ENCODE results near the gene KHNYN. TPM values are rescaled to one million over a fixed set of nuclear protein-coding genes. Genes with fewer than 3 reads are reported as not detected.
A peak's percentile ranks its signal among the peaks of the same experiment; 100 is the strongest.

KHNYN gene
- total RNA-seq, 2 experiments from 2014 or later: 96.0 to 99.5 TPM

DNA sequence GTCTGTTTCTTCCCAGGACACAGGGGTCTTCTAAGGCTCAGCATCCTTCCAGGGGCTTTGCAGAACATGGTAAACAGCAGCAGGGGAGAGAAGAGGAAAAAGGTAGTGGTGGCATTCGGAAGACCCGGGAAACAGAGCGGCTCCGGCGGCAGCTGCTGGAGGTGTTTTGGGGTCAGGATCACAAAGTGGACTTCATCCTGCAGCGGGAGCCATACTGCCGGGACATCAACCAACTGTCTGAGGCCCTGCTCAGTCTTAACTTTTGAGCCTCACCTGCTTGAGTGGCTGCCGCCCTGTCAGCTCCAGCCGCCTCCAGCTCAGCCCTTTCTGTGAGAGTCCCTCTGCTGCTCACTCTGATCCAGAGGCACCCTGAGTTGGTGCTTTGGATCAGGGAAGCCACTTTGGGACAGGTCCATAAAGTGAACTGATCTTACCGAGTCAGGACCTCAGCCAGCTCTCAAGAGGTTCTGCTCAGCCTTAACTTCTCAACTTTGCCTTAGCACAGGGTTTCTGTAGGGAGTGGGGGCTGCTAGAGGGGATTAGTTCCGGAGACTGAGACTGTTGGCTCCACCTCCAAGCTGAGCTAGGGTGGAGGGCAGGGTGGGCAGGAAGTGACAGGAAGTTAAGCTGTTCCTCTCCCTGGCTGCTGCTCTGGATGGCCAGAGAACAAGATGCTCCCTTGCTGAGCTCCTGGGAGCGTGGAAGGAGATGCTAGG lies 7.4 kb downstream of the KHNYN start:
- H3K27me3 Mint-ChIP-seq: no peaks in the 10 kb centered on the region
- DNase-seq: no peak
- peak overlapping the region; percentile 79 for H3K27ac Mint-ChIP-seq
- no peak overlapping the region for H3K4me3 Mint-ChIP-seq
- no peaks in the 10 kb centered on the region for H3K9me3 Mint-ChIP-seq
- H3K36me3 Mint-ChIP-seq (ENCODE audit: low read depth): peaks cover 78% of the 10 kb centered on the region
- POLR2A ChIA-PET: interaction anchor here (0.8 to 10.0 kb wide), 12 partner anchors 46 to 322 kb away, joined by 3 to 221 read pairs (median 4); partner anchors contain the start of genes ADCY4, DCAF11, IRF9 and NRL
- CTCF ChIA-PET: interaction anchor here (0.5 to 10.2 kb wide), 21 partner anchors 14 to 256 kb away, joined by 3 to 169 read pairs (median 6); partner anchors contain the start of genes ADCY4, CIDEB, LTB4R2 and MDP1
- peaks cover 70% of the 10 kb centered on the region for H3K4me1 Mint-ChIP-seq

DNA sequence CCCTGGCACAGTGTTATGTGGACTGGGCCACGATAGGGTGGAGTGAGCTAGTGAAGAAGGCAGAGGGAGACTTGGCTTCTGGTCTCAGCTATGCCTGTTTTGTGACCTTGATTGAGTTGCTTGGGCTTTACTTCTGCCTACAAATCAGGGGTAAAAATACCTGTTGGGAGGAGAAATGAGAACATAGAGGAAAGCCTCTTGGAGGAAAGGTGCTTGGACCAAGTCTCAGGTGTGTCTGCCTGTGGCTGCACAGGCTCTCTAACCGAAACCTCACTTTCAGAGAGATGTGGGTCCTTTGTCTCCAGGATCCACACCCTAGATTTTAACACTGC lies 7.9 kb downstream of the KHNYN start:
- Mint-ChIP-seq H3K27me3 (no peaks in the 10 kb centered on the region), H3K27ac (peak overlapping the region; percentile 79), H3K4me3 (no peak overlapping the region), H3K4me1 (peaks cover 73% of the 10 kb centered on the region), H3K36me3 (ENCODE audit: low read depth) (peaks cover 81% of the 10 kb centered on the region), H3K9me3 (no peaks in the 10 kb centered on the region)
- no peak for DNase-seq
- ChIA-PET POLR2A (interaction anchor here (0.8 to 10.0 kb wide), 9 partner anchors 46 to 323 kb away, joined by 3 to 221 read pairs (median 4); partner anchors contain the start of genes ADCY4, DCAF11, IRF9 and NRL), CTCF (interaction anchor here (1.3 to 10.2 kb wide), 12 partner anchors 15 to 255 kb away, joined by 4 to 169 read pairs (median 12); partner anchors contain the start of genes ADCY4, CIDEB, LTB4R2 and RIPK3)

DNA sequence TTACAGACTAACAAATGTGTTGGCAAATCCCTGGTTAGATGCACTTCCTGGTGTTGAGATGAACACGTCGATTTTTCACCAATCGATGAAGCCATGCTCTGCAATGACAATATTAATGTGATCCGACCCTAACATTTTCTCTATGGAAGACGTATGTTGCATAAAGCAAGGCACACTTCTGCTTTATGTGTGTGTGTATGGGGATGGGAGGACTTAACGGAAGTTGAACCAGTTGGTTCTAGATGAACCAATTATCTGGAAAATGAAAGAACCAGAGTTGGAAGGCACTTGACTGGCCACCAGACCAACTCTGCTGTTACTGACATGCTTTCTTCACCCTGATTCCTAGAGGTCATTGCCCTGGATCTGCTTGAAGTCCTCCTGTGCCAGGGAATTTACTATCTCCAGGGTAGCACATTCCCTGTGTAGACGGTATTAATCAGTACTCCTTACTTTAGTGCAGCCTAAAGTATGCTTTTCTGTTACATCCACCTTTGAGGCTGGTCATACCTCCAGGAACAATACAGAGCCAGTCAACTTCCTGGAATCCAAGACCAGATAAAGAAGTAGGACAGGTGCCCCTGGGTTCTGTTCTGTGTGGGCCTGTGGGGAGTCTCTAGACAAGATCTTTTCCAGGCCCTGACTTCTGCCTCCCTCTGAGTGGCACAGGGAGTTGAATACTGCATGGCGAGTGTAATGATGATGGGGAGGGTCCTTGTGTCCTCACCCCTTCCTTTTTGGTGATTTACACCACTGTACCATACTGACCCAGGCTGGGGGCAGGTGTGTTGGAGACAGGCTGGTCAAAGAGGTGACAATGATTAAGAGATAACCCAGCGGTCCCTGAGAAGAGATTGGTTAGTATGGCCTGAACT lies 8.7 kb downstream of the KHNYN start:
- no peaks in the 10 kb centered on the region for H3K27me3 Mint-ChIP-seq
- H3K27ac Mint-ChIP-seq: peak overlapping the region; percentile 62
- H3K36me3 Mint-ChIP-seq (ENCODE audit: low read depth): peaks cover 76% of the 10 kb centered on the region
- CTCF ChIA-PET: interaction anchor here (0.6 to 10.2 kb wide), 9 partner anchors 16 to 196 kb away, joined by 3 to 169 read pairs (median 16); partner anchors contain the start of genes ADCY4, CIDEB, LTB4R2 and RIPK3
- DNase-seq: no peak
- H3K4me3 Mint-ChIP-seq: no peak overlapping the region
- no peaks in the 10 kb centered on the region for H3K9me3 Mint-ChIP-seq
- POLR2A ChIA-PET: interaction anchor here (1.4 to 5.4 kb wide), 4 partner anchors 8 to 196 kb away, joined by 4 to 117 read pairs (median 12); partner anchors contain the start of genes CBLN3, KHNYN, RIPK3 and TINF2
- H3K4me1 Mint-ChIP-seq: peaks cover 71% of the 10 kb centered on the region

DNA sequence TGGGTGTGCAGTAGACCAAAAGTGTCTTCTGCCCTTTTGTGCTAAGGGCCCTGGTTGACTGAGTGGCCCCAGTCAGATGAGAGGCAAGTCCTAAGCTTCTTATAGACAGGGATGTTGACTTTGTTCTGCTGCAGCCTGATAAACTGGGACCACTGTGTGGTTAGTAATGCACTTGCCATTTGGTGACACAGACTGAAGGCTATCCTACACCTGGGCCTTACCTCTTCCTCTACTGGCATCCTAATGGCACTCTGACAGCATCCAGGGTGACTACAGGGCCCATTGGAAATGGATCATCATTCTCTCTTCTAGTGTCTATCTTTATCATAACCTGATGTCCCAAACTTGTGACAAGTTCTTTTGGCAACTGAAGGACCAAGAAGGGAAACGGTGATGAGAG lies 9.5 kb downstream of the KHNYN start:
- Mint-ChIP-seq H3K36me3 (ENCODE audit: low read depth) (peaks cover 72% of the 10 kb centered on the region), H3K4me1 (peaks cover 73% of the 10 kb centered on the region), H3K4me3 (no peak overlapping the region), H3K9me3 (no peaks in the 10 kb centered on the region), H3K27ac (no peak overlapping the region), H3K27me3 (no peaks in the 10 kb centered on the region)
- ChIA-PET POLR2A (interaction anchor here (5.4 kb wide), 1 partner anchor 9 kb away, joined by 117 read pairs; the partner anchor contains the start of genes CBLN3 and KHNYN), CTCF (interaction anchor here (0.6 to 10.2 kb wide), 2 partner anchors 84 to 106 kb away, joined by 3 to 169 read pairs; partner anchors contain the start of gene ADCY4)
- DNase-seq: no peak

DNA sequence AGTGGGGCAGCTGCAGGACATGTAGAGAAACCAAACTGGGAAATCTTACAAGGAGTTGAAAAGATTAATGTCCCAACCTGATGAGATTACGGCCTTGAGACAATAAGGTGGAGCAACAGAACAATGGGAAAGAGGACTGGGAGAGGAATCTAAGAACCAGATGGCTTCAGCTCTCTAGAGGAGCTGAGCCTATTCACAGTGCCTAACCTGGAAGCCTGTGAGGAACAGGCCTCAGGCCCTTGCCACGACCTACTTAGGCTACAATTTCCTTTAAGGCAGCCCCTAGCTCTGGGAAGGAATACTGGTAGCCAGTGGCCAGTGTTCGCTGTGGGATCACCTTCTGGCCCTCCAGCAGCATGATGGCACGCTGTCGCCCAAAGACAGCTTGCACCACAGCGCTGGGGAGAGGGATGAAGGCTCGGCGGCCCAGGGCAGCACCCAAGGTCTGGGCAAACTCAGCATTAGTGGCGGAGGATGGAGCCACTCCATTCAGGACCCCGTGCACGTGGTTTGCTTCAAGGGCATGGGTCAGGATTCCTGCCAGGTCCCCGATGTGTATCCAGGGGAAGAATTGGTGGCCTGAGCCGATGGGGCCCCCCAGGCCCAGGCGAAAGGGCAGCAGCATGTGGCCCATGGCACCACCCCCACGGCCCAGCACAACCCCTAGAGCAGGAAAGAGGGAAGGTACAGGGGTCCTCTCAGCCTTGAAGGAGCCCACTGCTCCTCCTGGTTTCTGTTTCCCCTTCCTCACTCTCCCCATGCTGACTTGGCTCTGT lies 10.3 kb downstream of the KHNYN start:
- CTCF ChIA-PET: interaction anchor here (0.9 to 10.2 kb wide), 2 partner anchors 8 to 107 kb away, joined by 4 to 169 read pairs; partner anchors contain the start of gene ADCY4
- Mint-ChIP-seq H3K4me1 (peaks cover 70% of the 10 kb centered on the region), H3K36me3 (ENCODE audit: low read depth) (peaks cover 66% of the 10 kb centered on the region)

DNA sequence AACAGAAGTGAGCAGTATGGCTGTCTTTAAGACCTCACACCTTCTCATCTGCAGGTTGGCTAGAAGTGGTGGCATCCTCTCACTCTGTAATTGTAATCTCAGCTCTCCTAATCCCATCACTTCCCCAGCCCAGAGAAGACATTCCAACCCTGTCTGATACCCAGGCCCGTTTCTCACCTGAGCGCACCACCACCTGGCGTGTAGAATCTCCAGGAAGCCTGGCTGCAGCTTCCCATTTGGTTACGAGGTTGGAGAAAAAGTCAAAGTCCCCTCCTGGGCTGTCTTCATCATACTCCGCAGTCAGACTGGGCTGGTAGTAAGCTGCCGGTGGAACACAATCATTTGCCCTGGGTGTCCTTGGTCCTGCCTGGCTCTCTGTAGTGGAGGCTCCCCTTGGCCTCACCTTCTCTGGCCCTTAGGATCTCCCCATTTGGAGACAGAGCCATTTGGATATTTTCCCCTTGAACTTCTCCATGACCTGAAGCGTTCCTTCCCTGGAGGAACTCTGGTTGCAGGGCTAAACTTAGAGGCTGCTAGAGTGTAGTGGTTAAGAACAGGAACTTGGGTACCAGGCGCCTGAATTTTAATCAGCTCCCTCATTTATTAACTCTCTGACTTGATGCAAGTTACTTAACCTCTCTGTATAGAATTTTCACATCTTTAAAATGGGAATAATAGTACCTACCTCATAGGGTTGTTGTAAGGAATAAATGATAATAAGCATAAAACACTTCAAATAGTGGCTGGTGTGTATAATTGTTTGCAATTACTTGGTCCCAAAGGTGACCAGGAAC lies 11.0 kb downstream of the KHNYN start:
- H3K4me1 Mint-ChIP-seq: peaks cover 64% of the 10 kb centered on the region
- H3K36me3 Mint-ChIP-seq (ENCODE audit: low read depth): peaks cover 62% of the 10 kb centered on the region
- ChIA-PET POLR2A (interaction anchor here (1.1 to 5.4 kb wide), 9 partner anchors 11 to 326 kb away, joined by 3 to 117 read pairs (median 7); partner anchors contain the start of genes ADCY4, CBLN3, CIDEB and KHNYN), CTCF (interaction anchor here (0.9 to 10.2 kb wide), 3 partner anchors 9 to 107 kb away, joined by 4 to 169 read pairs (median 54); partner anchors contain the start of genes ADCY4, CBLN3 and KHNYN)
- no peaks in the 10 kb centered on the region for H3K9me3 Mint-ChIP-seq
- H3K4me3 Mint-ChIP-seq: peak overlapping the region; percentile 92
- H3K27ac Mint-ChIP-seq: no peak overlapping the region
- DNase-seq: no peak
- no peaks in the 10 kb centered on the region for H3K27me3 Mint-ChIP-seq

More for the DNA sequence above, 10.3 kb downstream of the KHNYN start:
- Mint-ChIP-seq H3K27me3 (no peaks in the 10 kb centered on the region), H3K9me3 (no peaks in the 10 kb centered on the region), H3K27ac (no peak overlapping the region), H3K4me3 (no peak overlapping the region)
- no peak for DNase-seq
- POLR2A ChIA-PET: interaction anchor here (1.1 to 5.4 kb wide), 3 partner anchors 10 to 169 kb away, joined by 3 to 117 read pairs (median 3); partner anchors contain the start of genes CBLN3, CIDEB and KHNYN

DNA sequence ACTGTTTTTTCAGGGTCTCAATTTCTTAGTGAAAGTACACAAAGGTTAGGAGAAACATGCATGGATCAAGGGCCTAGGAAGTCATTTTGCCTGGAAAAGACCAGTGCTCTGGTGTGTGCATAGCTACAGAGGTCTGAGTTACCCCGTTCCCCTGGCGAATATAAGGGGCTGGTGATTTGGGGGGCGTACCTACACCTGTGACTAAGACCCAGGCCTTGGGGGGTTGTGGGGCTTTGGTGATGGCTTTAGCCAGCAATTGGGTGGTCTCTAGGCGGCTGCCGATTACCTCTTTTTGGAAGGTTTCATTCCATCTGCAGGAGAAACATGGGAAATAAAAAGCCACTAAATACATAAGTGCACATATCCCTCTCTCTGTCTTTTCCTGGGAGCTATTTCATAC lies 11.7 kb downstream of the KHNYN start:
- H3K4me1 Mint-ChIP-seq: peaks cover 61% of the 10 kb centered on the region
- no peak for DNase-seq
- H3K9me3 Mint-ChIP-seq: no peaks in the 10 kb centered on the region
- H3K4me3 Mint-ChIP-seq: peak overlapping the region; percentile 92
- no peaks in the 10 kb centered on the region for H3K27me3 Mint-ChIP-seq
- ChIA-PET CTCF (interaction anchor here (1.0 to 10.2 kb wide), 6 partner anchors 10 to 172 kb away, joined by 3 to 169 read pairs (median 5); partner anchors contain the start of genes ADCY4, CBLN3 and KHNYN), POLR2A (interaction anchor here (0.7 to 5.4 kb wide), 14 partner anchors 11 to 326 kb away, joined by 3 to 117 read pairs (median 4); partner anchors contain the start of genes ADCY4, CBLN3, KHNYN and RIPK3)
- peak overlapping the region; percentile 97 for H3K27ac Mint-ChIP-seq
- peaks cover 57% of the 10 kb centered on the region for H3K36me3 Mint-ChIP-seq (ENCODE audit: low read depth)

DNA sequence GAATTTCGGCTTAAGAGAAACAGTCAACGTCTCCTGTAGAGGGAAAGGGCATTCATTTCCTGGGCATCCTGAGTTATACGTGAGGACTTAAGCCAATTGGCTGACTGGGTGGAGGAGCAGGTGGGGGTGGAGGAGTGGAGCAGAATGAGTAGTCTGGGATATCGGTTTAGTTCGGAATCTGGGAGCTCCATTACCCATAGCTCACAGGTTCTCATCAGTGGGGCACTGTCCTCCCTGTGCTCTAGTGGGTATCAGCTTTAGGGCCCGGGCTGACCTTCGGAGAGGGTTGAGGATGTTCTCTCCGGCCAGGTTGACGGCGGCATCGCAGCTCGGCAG lies 12.1 kb downstream of the KHNYN start:
- Mint-ChIP-seq H3K4me3 (peak overlapping the region; percentile 92), H3K9me3 (no peaks in the 10 kb centered on the region), H3K27ac (peak overlapping the region; percentile 97), H3K4me1 (peaks cover 57% of the 10 kb centered on the region), H3K36me3 (ENCODE audit: low read depth) (peaks cover 55% of the 10 kb centered on the region), H3K27me3 (no peaks in the 10 kb centered on the region)
- ChIA-PET POLR2A (interaction anchor here (0.7 to 5.4 kb wide), 13 partner anchors 12 to 327 kb away, joined by 3 to 117 read pairs (median 6); partner anchors contain the start of genes ADCY4, CBLN3, KHNYN and RIPK3), CTCF (interaction anchor here (1.0 to 10.2 kb wide), 6 partner anchors 10 to 172 kb away, joined by 3 to 169 read pairs (median 5); partner anchors contain the start of genes ADCY4, CBLN3 and KHNYN)
- no peak for DNase-seq

DNA sequence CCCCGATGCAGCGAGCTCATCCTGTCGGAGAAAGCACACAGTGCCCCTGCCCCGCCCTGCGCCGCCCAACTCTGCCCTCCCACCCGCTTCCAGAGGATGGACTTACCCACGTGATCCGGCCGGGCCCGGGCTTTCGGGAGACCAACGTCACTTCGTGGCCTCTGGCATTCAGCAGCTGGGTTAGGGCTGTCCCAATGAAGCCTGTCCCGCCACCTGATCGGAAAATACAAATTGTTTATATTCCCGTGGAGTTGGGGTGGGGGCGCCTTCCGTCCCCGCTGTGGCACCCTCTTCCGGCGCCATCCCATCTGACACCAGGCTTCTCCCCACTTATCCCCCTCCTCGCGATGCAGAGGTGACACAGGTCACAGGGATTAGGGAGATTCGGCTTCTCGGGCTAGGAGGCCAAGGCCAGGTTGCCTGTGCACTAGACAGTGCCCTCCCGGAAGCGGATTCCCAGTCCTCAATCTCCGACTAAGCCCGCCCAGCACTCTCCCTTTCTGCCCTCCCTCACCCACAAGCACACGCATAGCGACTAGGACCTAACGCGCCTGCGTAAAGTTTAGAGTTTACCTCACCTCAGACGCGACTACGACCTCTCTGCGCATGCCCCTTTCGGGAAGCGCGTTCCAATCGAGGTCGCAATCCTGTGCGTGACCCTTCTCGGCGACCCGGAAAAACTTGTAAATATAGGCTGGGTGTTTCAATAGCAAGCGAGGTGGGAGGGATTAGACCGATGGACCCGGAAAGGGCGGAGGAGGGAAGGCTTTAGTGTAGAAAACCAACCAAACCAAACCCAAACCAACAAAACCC lies 12.7 kb downstream of the KHNYN start, which contains the start of gene SDR39U1:
TSS of gene SDR39U1 (minus strand) at position 537 of the 813 bp plus-strand sequence. CDS start at position 530, 7 bp downstream.
- CTCF ChIA-PET: interaction anchor here (1.0 to 10.2 kb wide), 10 partner anchors 11 to 384 kb away, joined by 3 to 169 read pairs (median 4); partner anchors contain the start of genes ADCY4, CBLN3 and KHNYN
- Mint-ChIP-seq H3K27me3 (no peaks in the 10 kb centered on the region), H3K36me3 (ENCODE audit: low read depth) (peaks cover 50% of the 10 kb centered on the region), H3K27ac (peak within 1 kb of the TSS; percentile 97), H3K4me3 (peak within 1 kb of the TSS; percentile 92), H3K9me3 (no peaks in the 10 kb centered on the region), H3K4me1 (peaks cover 52% of the 10 kb centered on the region)
- POLR2A ChIA-PET: interaction anchor here (0.7 to 5.4 kb wide), 16 partner anchors 12 to 327 kb away, joined by 3 to 117 read pairs (median 5); partner anchors contain the start of genes ADCY4, CBLN3, KHNYN and RIPK3
- DNase-seq: peak; percentile 98

DNA sequence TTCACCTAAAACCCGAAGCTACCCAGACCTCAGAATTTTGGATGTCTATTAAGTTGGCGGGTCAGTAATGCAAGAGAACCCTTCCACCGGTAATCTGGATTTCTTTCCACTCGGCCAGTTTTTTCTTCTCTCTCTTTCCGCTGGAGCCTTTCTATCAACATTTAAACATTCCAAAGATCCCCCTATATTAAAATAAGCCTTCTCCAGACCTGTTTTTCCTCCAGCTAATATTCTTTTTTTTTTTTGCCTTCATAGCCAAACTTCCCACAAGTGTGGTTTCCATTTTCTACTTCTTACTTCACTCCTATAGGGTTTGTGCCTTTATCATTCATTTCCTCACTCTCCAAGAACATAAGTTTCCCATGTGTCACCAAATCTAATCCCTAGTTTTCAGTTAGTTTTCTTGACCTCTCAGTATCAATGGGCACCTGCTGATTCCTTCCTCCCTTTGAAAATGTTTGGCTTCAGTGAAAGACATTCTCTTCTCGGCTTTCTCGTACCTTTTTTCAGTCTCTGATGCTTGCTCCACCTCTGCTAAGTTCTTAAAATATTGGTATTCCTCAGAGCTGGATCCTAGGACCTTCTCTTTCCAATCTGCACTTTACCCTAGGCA lies 13.4 kb downstream of the KHNYN start:
- H3K4me3 Mint-ChIP-seq: peak overlapping the region; percentile 92
- H3K9me3 Mint-ChIP-seq: no peaks in the 10 kb centered on the region
- H3K27me3 Mint-ChIP-seq: no peaks in the 10 kb centered on the region
- peaks cover 48% of the 10 kb centered on the region for H3K4me1 Mint-ChIP-seq
- no peak for DNase-seq
- H3K36me3 Mint-ChIP-seq (ENCODE audit: low read depth): peaks cover 43% of the 10 kb centered on the region
- ChIA-PET POLR2A (interaction anchor here (0.9 to 5.4 kb wide), 8 partner anchors 13 to 231 kb away, joined by 3 to 117 read pairs (median 9); partner anchors contain the start of genes ADCY4, CBLN3, KHNYN and RIPK3), CTCF (interaction anchor here (1.0 to 10.2 kb wide), 7 partner anchors 12 to 385 kb away, joined by 3 to 169 read pairs (median 4); partner anchors contain the start of genes ADCY4, CBLN3 and KHNYN)
- peak overlapping the region; percentile 97 for H3K27ac Mint-ChIP-seq
